Endothelial cell of umbilical vein (primary cell): Measurements from ENCODE around the gene ARMS2.

Experiments used
- CTCF ChIP-seq, 2 donors: IDR thresholded peaks; 1 replicate in 1 of 2; 2 replicates in 1 of 2; pipeline ENCODE4 v1.5.1; 2011; ENCODE audit warnings: low read length in 2 of 2, mild to moderate bottlenecking in 2 of 2, moderate library complexity in 2 of 2, control low read depth in 1 of 2, inconsistent platforms in 1 of 2, low read depth in 1 of 2; ENCODE audit not compliant: insufficient read depth in 1 of 2; ENCODE audit errors: extremely low read depth in 1 of 2
- POLR2A ChIP-seq: IDR thresholded peaks from 2 replicates; pipeline ENCODE4 v1.6.1; 2012; ENCODE audit warnings: low read depth, mild to moderate bottlenecking, control low read depth, low read length

GRCh38 chr10:122474131-122474818 lies 19.8 kb downstream of the ARMS2 start:
- TF ChIP-seq CTCF (IDR thresholded peaks at IDR 0.05; ENCODE audit: extremely low read depth in 1 of 2, insufficient read depth in 1 of 2, low read depth in 1 of 2, low read length in 2 of 2) (no peak), POLR2A (peak; percentile 42)
